NT2/D1 (cell line): ENCODE measurements around the gene LPIN1.

Experiments
- SUZ12 ChIP-seq: IDR thresholded peaks from 2 replicates; pipeline ENCODE4 v1.6.1; 2011; ENCODE audit not compliant: insufficient read length, insufficient read depth; ENCODE audit errors: extremely low read depth
- YY1 ChIP-seq: IDR thresholded peaks from 2 replicates; pipeline ENCODE4 v1.6.1; 2011; ENCODE audit not compliant: insufficient read length, insufficient read depth
- ZNF274 ChIP-seq: IDR thresholded peaks from 2 replicates; pipeline ENCODE4 v1.6.1; 2011; ENCODE audit warnings: mild to moderate bottlenecking, low read depth, low read length

DNA sequence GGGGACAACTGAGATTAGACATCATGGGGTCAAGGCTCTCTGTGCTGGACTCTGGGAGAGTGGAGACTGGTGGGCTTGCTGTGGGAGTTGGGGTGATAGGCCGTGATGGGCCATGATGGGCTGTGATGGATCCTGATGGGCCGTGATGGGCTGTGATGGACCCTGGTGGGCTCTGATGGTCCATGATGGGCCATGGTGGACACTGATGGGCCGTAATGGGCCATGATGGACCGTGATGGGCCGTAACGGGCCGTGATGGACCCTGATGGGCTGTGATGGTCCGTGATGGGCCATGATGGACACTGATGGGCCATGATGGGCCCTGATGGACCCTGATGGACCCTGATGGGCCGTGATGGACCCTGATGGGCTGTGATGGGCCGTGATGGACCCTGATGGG, 18.5 kb downstream of the LPIN1 start:
- TF ChIP-seq ZNF274: no peak
- no peak for TF ChIP-seq SUZ12
- no peak for TF ChIP-seq YY1
